ENCODE results near the gene C19orf47. TPM values are rescaled to one million over a fixed set of nuclear protein-coding genes. Genes with fewer than 3 reads are reported as not detected.

Gene C19orf47
- total RNA-seq, 1 experiment from 2014 or later = 21.2 TPM

DNA sequence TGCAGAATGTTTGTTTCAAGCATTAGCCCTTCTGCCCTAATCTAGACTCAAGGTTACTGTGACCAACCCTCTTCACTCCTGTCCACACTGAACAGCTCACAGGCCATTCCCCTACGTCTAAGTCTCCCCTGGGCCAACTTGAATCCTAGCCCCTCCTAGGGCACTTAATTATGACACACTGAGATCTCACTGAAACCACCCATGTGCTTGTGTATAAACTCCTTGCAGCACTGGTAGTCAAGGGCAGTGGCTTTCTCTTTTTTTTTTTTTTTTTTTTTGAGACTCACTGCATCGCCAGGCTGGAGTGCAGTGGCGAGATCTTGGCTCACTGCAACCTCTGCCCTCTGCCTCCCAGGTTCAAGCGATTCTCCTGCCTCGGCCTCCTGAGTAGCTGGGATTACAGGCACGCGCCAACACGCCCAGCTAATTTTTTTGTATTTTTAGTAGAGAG lies 61.2 kb downstream of the C19orf47 start:
- Histone ChIP-seq H3K4me1 (replicated peaks; ENCODE audit: insufficient read depth) (peaks cover 17% of the 10 kb centered on the region; the same call in 1 of the 2 replicates), H3F3A (ENCODE audit: insufficient read depth, low read depth) (peaks cover 13% of the 10 kb centered on the region; the same call in 1 of the 2 replicates), H3K79me2 (ENCODE audit: low read depth) (peaks cover 29% of the 10 kb centered on the region), H3K9me3 (ENCODE audit: insufficient read depth, low read depth) (no peaks in the 10 kb centered on the region), H4K20me1 (ENCODE audit: insufficient read depth) (peaks cover 7% of the 10 kb centered on the region), H3K4me2 (no peak overlapping the region), H3K9me2 (ENCODE audit: insufficient read depth) (no peaks in the 10 kb centered on the region), H3K36me3 (ENCODE audit: low read depth) (peaks cover 4% of the 10 kb centered on the region; the same call in 1 of the 2 replicates), H3K4me3 (no peak overlapping the region), H3K27ac (no peak overlapping the region), H3K27me3 (ENCODE audit: insufficient read depth, low read depth) (no peaks in the 10 kb centered on the region), H2AFZ (no peak overlapping the region)
- no TSS peak for BruUV-seq (replicated peaks)
- CTCF ChIA-PET = no interaction called here
- DNase-seq = no peak
- TF ChIP-seq EZH2 (IDR thresholded peaks at IDR 0.05; ENCODE audit: low read depth) = no peak
- TF ChIP-seq, protein P1, sequence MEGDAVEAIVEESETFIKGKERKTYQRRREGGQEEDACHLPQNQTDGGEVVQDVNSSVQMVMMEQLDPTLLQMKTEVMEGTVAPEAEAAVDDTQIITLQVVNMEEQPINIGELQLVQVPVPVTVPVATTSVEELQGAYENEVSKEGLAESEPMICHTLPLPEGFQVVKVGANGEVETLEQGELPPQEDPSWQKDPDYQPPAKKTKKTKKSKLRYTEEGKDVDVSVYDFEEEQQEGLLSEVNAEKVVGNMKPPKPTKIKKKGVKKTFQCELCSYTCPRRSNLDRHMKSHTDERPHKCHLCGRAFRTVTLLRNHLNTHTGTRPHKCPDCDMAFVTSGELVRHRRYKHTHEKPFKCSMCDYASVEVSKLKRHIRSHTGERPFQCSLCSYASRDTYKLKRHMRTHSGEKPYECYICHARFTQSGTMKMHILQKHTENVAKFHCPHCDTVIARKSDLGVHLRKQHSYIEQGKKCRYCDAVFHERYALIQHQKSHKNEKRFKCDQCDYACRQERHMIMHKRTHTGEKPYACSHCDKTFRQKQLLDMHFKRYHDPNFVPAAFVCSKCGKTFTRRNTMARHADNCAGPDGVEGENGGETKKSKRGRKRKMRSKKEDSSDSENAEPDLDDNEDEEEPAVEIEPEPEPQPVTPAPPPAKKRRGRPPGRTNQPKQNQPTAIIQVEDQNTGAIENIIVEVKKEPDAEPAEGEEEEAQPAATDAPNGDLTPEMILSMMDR (conservative IDR thresholded peaks at IDR 0.05) = no peak
- POLR2A ChIA-PET (ENCODE audit: unreplicated experiment) = no interaction called here
- intact Hi-C loops (cut with micrococcal nuclease; ENCODE audit: unreplicated experiment) = no loop called here

DNA sequence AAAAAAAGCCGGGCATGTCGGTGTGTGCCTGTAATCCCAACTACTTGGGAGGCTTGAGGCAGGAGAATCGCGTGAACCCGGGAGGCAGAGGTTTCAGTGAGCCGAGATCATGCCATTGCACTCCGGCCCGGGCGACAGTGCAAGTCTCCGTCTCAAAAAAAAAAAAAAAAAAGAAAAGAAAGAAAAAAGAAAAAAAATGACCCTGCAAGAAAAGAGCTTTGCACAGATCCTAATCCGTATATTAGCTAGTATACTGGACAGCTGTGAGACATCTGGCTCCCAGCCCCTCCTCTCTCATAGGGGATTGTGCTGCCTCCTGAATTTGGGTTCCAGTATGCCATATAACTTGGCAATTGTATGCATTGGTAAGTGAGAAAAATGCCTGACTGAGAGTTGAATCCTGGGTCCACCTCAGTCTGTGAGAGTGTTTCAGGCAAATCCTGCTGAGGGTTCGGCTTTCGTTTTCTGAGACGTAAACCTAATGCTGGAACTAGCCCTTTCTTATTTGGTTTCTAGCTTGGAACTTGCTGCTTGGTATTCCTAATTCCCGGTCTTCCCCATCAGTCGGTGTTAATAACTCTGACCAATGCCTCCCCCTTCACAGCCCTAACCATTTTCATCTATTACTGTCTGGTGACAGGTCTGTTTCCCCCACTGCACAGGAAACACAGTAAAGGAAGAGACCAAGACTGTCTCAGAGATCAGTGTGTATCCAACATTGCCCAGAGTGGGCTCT lies 61.8 kb downstream of the C19orf47 start:
- peaks cover 12% of the 10 kb centered on the region for H4K20me1 ChIP-seq (ENCODE audit: insufficient read depth)
- H3F3A ChIP-seq (ENCODE audit: insufficient read depth, low read depth) = peaks cover 13% of the 10 kb centered on the region; the same call in 1 of the 2 replicates
- no peak for DNase-seq
- no peaks in the 10 kb centered on the region for H3K9me2 ChIP-seq (ENCODE audit: insufficient read depth)
- TF ChIP-seq, protein P1 (conservative IDR thresholded peaks at IDR 0.05) = no peak
- no peak for TF ChIP-seq EZH2 (IDR thresholded peaks at IDR 0.05; ENCODE audit: low read depth)
- H3K27me3 ChIP-seq (ENCODE audit: insufficient read depth, low read depth) = no peaks in the 10 kb centered on the region
- H2AFZ ChIP-seq = no peak overlapping the region; the same call in 1 of the 2 replicates
- H3K27ac ChIP-seq = no peak overlapping the region
- peaks cover 35% of the 10 kb centered on the region for H3K79me2 ChIP-seq (ENCODE audit: low read depth)
- POLR2A ChIA-PET (ENCODE audit: unreplicated experiment) = interaction anchor here (0.6 kb wide), 1 partner anchor 1066 kb away, joined by 13 read pairs; no protein-coding TSS in a partner anchor
- peak overlapping the region; percentile 81 for H3K4me2 ChIP-seq
- CTCF ChIA-PET = interaction anchor here (0.7 kb wide), 2 partner anchors 178 to 348 kb away, joined by 5 to 7 read pairs; no protein-coding TSS in a partner anchor
- no peaks in the 10 kb centered on the region for H3K9me3 ChIP-seq (ENCODE audit: insufficient read depth, low read depth)
- peaks cover 17% of the 10 kb centered on the region; the same call in 1 of the 2 replicates for H3K4me1 ChIP-seq (replicated peaks; ENCODE audit: insufficient read depth)
- no TSS peak for BruUV-seq (replicated peaks)
- intact Hi-C loops (cut with micrococcal nuclease; ENCODE audit: unreplicated experiment) = no loop called here
- no peak overlapping the region for H3K4me3 ChIP-seq
- H3K36me3 ChIP-seq (ENCODE audit: low read depth) = peaks cover 4% of the 10 kb centered on the region; the same call in 1 of the 2 replicates

DNA sequence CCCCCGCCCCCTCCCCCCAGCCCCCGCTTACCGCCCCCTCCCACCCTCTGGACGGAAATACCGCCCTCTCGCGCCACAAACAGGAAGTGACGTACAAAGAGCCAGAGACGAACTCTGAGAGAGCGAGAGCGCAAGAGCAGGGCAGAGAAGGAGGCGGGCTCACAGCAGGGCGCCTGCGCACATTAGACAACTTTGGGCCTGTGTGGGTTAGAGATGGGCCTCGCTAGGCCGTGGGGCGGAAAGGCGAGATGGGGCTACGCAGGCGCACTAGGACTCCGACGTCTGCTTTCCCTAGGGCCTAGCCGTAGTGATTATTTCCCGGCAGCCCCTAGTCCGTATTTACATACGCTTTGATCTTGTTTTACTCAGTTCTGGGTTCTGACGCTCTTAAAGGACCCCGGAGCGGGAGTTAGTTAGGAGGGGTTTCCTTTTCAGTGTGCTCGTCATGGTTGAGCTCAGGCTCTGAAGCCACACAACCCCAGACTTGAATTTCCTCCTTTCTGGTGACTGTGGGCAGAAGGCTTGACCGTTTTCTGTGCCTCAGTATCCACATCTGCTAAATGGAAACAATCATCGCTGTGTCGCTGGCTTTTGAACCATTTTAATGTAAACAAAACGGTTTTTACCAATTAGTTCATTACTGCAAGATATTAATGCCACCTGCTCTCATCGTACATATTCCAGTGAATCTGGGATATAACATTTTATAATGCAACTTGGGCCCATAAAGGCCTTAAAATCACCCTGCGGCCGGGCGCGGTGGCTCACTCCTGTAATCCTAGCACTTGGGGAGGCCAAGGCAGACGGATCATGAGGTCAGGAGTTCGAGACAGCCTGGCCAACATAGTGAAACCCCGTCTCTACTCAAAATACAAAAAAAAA lies 62.6 kb downstream of the C19orf47 start:
- Histone ChIP-seq H3K9me3 (ENCODE audit: insufficient read depth, low read depth) (no peaks in the 10 kb centered on the region), H3F3A (ENCODE audit: insufficient read depth, low read depth) (peaks cover 13% of the 10 kb centered on the region; the same call in 1 of the 2 replicates), H3K4me1 (replicated peaks; ENCODE audit: insufficient read depth) (peaks cover 17% of the 10 kb centered on the region; the same call in 1 of the 2 replicates), H3K9me2 (ENCODE audit: insufficient read depth) (no peaks in the 10 kb centered on the region), H3K79me2 (ENCODE audit: low read depth) (peaks cover 43% of the 10 kb centered on the region), H2AFZ (peak overlapping the region; percentile 95), H3K4me3 (peak overlapping the region; percentile 53), H3K27ac (peak overlapping the region; percentile 83), H4K20me1 (ENCODE audit: insufficient read depth) (peaks cover 15% of the 10 kb centered on the region), H3K27me3 (ENCODE audit: insufficient read depth, low read depth) (no peaks in the 10 kb centered on the region), H3K36me3 (ENCODE audit: low read depth) (peaks cover 4% of the 10 kb centered on the region; the same call in 1 of the 2 replicates), H3K4me2 (peak overlapping the region; percentile 81)
- TSS peak; percentile 95 for BruUV-seq (replicated peaks)
- POLR2A ChIA-PET (ENCODE audit: unreplicated experiment) = interaction anchor here (0.6 kb wide), 1 partner anchor 178 kb away, joined by 16 read pairs; no protein-coding TSS in a partner anchor
- intact Hi-C loops (cut with micrococcal nuclease; ENCODE audit: unreplicated experiment) = loop anchor here (1.0 kb wide), 1 partner anchor 28 kb away; no protein-coding TSS in a partner anchor
- DNase-seq = peak; percentile 97 to 98
- TF ChIP-seq, protein P1 (conservative IDR thresholded peaks at IDR 0.05) = no peak
- TF ChIP-seq EZH2 (IDR thresholded peaks at IDR 0.05; ENCODE audit: low read depth) = no peak
- CTCF ChIA-PET = no interaction called here

Measured in PC-9 (cell line).